ENCODE data around the gene NLGN1. TPM values are rescaled to one million over a fixed set of nuclear protein-coding genes. Genes with fewer than 3 reads are reported as not detected.

NLGN1 gene
- total and polyA plus RNA-seq, 5 donors: 0.48 to 2.2 (median 0.97) TPM

DNA sequence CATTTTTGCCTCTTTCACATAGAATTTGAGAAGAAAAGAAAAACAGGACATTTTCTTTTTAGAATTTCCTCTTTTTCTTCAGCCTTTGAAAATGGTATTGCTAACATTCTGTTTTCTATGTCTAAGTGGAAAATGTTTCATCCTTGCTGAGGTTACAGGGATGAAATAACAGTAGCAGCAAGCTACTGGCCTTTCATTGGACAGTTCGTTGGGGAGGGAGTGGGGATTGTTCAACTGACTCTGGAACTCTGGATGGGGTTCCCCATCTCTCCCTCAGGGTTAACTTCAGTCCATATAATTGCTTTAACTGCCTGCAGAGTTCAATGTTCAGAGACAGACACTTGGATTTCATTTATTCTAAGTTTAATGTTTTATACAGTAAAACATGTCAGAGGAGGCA is 346.0 kb downstream of the NLGN1 start:
- Histone ChIP-seq H3K9me3 (ENCODE audit: control insufficient read depth, low read length) (no peaks in the 10 kb centered on the region), H3K27me3 (ENCODE audit: control insufficient read depth, insufficient read depth) (no peaks in the 10 kb centered on the region), H3K27ac (ENCODE audit: low read length) (no peak overlapping the region), H3K4me1 (ENCODE audit: control insufficient read depth, insufficient read depth, low read length) (no peaks in the 10 kb centered on the region), H3K4me3 (ENCODE audit: low read length) (no peak overlapping the region)
- DNase-seq (no peak), ATAC-seq (no peak)
- 61% methylated on average over 1 of the region's 1 CpG for whole genome bisulfite sequencing
- intact Hi-C loops (cut with DNase I): no loop called here

- DNase-seq (no peak), ATAC-seq (no peak)
- H3K9me3 ChIP-seq (ENCODE audit: control insufficient read depth, low read length): no peaks in the 10 kb centered on the region
- H3K27ac ChIP-seq (ENCODE audit: low read length): no peak overlapping the region
- 64% methylated on average over 3 of the region's 3 CpGs for WGBS
- intact Hi-C loops (cut with DNase I): no loop called here
- H3K27me3 ChIP-seq (ENCODE audit: control insufficient read depth, insufficient read depth): no peaks in the 10 kb centered on the region
- no peaks in the 10 kb centered on the region for H3K4me1 ChIP-seq (ENCODE audit: control insufficient read depth, insufficient read depth, low read length)
- H3K4me3 ChIP-seq (ENCODE audit: low read length): no peak overlapping the region
Observed at GRCh38 chr3:173744479-173744878, 346.9 kb downstream of the NLGN1 start.

DNA sequence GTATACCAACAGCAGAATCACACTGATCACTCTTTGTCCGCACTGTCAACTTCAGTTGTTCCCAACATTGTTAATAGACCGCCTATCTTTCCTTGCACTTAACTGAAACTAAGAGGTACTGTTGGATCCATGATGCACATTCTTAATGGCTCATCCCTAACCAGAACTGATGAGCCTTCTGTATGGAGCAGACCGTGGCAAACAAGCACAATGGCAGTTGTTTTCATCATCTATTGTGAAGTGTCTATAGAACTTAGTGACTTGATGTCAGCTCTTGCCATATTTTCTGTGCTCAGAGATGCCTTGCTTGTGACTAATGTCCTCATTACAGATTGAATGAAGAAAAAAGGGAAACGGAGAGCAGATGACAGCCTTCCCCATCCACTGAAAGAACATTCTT is 347.4 kb downstream of the NLGN1 start:
- no peak for DNase-seq
- WGBS: 85% methylated on average over 4 of the region's 4 CpGs
- Histone ChIP-seq H3K9me3 (ENCODE audit: control insufficient read depth, low read length) (no peaks in the 10 kb centered on the region), H3K4me1 (ENCODE audit: control insufficient read depth, insufficient read depth, low read length) (no peaks in the 10 kb centered on the region), H3K27ac (ENCODE audit: low read length) (no peak overlapping the region), H3K4me3 (ENCODE audit: low read length) (no peak overlapping the region), H3K27me3 (ENCODE audit: control insufficient read depth, insufficient read depth) (no peaks in the 10 kb centered on the region)
- ATAC-seq: no peak
- intact Hi-C loops (cut with DNase I): no loop called here

- DNase-seq: no peak
- Histone ChIP-seq H3K9me3 (ENCODE audit: control insufficient read depth, low read length) (no peaks in the 10 kb centered on the region), H3K27me3 (ENCODE audit: control insufficient read depth, insufficient read depth) (no peaks in the 10 kb centered on the region), H3K27ac (ENCODE audit: low read length) (no peak overlapping the region), H3K4me1 (ENCODE audit: control insufficient read depth, insufficient read depth, low read length) (no peaks in the 10 kb centered on the region), H3K4me3 (ENCODE audit: low read length) (no peak overlapping the region)
- no peak for ATAC-seq
- WGBS: 71% methylated on average over 4 of the region's 4 CpGs
- intact Hi-C loops (cut with DNase I): no loop called here
Observed at GRCh38 chr3:173745952-173746682, 348.6 kb downstream of the NLGN1 start.

GRCh38 chr3:173747427-173747826 is 349.9 kb downstream of the NLGN1 start:
- intact Hi-C loops (cut with DNase I): no loop called here
- Histone ChIP-seq H3K27ac (ENCODE audit: low read length) (no peak overlapping the region), H3K9me3 (ENCODE audit: control insufficient read depth, low read length) (no peaks in the 10 kb centered on the region), H3K27me3 (ENCODE audit: control insufficient read depth, insufficient read depth) (no peaks in the 10 kb centered on the region), H3K4me3 (ENCODE audit: low read length) (no peak overlapping the region), H3K4me1 (ENCODE audit: control insufficient read depth, insufficient read depth, low read length) (no peaks in the 10 kb centered on the region)
- ATAC-seq: no peak
- 88% methylated on average over 3 of the region's 3 CpGs for WGBS
- DNase-seq: no peak

GRCh38 chr3:173748105-173748504 is 350.6 kb downstream of the NLGN1 start:
- ATAC-seq: no peak
- WGBS: 87% methylated on average over 1 of the region's 1 CpG
- Histone ChIP-seq H3K27ac (ENCODE audit: low read length) (no peak overlapping the region), H3K4me1 (ENCODE audit: control insufficient read depth, insufficient read depth, low read length) (no peaks in the 10 kb centered on the region), H3K27me3 (ENCODE audit: control insufficient read depth, insufficient read depth) (no peaks in the 10 kb centered on the region), H3K9me3 (ENCODE audit: control insufficient read depth, low read length) (no peaks in the 10 kb centered on the region), H3K4me3 (ENCODE audit: low read length) (no peak overlapping the region)
- no peak for DNase-seq
- intact Hi-C loops (cut with DNase I): no loop called here

GRCh38 chr3:173750095-173750494 is 352.6 kb downstream of the NLGN1 start:
- DNase-seq (no peak), ATAC-seq (no peak)
- Histone ChIP-seq H3K4me1 (ENCODE audit: control insufficient read depth, insufficient read depth, low read length) (no peaks in the 10 kb centered on the region), H3K9me3 (ENCODE audit: control insufficient read depth, low read length) (no peaks in the 10 kb centered on the region), H3K27me3 (ENCODE audit: control insufficient read depth, insufficient read depth) (no peaks in the 10 kb centered on the region), H3K27ac (ENCODE audit: low read length) (no peak overlapping the region), H3K4me3 (ENCODE audit: low read length) (no peak overlapping the region)
- intact Hi-C loops (cut with DNase I): no loop called here
- WGBS: 32% methylated on average over 2 of the region's 2 CpGs

DNA sequence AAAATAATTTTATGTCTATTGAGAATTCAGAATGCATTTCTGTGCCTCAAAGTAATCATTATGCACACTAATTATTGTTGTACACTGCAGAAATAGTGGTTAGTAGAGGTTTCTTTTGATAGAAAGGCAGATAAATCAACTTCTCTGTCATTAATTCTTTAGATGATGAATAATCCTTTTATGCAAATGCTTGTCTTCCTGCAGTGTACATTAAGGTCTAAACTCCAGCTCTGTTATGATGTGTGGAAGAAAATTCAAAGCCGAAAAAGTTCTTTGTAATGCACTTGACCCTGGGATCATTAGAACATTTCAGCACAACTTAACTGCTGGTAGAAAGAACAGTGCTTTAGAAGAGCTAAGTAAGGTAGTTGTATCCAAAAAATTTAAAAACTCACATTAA is 353.0 kb downstream of the NLGN1 start:
- Histone ChIP-seq H3K4me3 (ENCODE audit: low read length) (no peak overlapping the region), H3K9me3 (ENCODE audit: control insufficient read depth, low read length) (no peaks in the 10 kb centered on the region), H3K27ac (ENCODE audit: low read length) (no peak overlapping the region), H3K4me1 (ENCODE audit: control insufficient read depth, insufficient read depth, low read length) (no peaks in the 10 kb centered on the region), H3K27me3 (ENCODE audit: control insufficient read depth, insufficient read depth) (no peaks in the 10 kb centered on the region)
- no peak for DNase-seq
- intact Hi-C loops (cut with DNase I): no loop called here
- ATAC-seq: no peak
- 89% methylated on average over 1 of the region's 1 CpG for WGBS

- intact Hi-C loops (cut with DNase I): no loop called here
- Histone ChIP-seq H3K4me1 (ENCODE audit: control insufficient read depth, insufficient read depth, low read length) (no peaks in the 10 kb centered on the region), H3K27ac (ENCODE audit: low read length) (no peak overlapping the region), H3K27me3 (ENCODE audit: control insufficient read depth, insufficient read depth) (no peaks in the 10 kb centered on the region), H3K9me3 (ENCODE audit: control insufficient read depth, low read length) (no peaks in the 10 kb centered on the region), H3K4me3 (ENCODE audit: low read length) (no peak overlapping the region)
- no peak for DNase-seq
- no peak for ATAC-seq
Observed at GRCh38 chr3:173753593-173753992, 356.0 kb downstream of the NLGN1 start.

DNA sequence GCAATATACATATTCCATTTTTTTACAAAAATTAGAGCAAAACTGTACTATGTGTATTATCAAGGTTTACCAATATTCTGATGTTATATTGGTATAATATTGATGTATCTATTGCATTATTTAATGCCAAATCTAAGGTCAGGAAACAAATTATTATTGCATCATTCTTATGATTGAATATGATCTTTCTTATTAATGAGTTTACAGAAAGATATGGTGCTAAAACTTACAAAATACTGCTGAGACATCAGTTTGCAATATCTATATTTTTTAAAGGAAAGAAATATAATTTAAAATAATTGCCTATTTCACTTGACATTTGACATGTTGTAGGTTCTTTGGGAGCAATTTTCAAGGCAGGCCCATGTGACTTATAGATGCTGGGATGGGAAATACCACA is 357.6 kb downstream of the NLGN1 start:
- intact Hi-C loops (cut with DNase I): no loop called here
- Histone ChIP-seq H3K4me3 (ENCODE audit: low read length) (no peak overlapping the region), H3K9me3 (ENCODE audit: control insufficient read depth, low read length) (no peaks in the 10 kb centered on the region), H3K27ac (ENCODE audit: low read length) (no peak overlapping the region), H3K4me1 (ENCODE audit: control insufficient read depth, insufficient read depth, low read length) (no peaks in the 10 kb centered on the region), H3K27me3 (ENCODE audit: control insufficient read depth, insufficient read depth) (no peaks in the 10 kb centered on the region)
- ATAC-seq (no peak), DNase-seq (no peak)

- H3K4me3 ChIP-seq (ENCODE audit: low read length): no peak overlapping the region
- no peak overlapping the region for H3K27ac ChIP-seq (ENCODE audit: low read length)
- no peaks in the 10 kb centered on the region for H3K4me1 ChIP-seq (ENCODE audit: control insufficient read depth, insufficient read depth, low read length)
- H3K27me3 ChIP-seq (ENCODE audit: control insufficient read depth, insufficient read depth): no peaks in the 10 kb centered on the region
- no peaks in the 10 kb centered on the region for H3K9me3 ChIP-seq (ENCODE audit: control insufficient read depth, low read length)
- DNase-seq (no peak), ATAC-seq (no peak)
- 50% methylated on average over 4 of the region's 4 CpGs for WGBS
- intact Hi-C loops (cut with DNase I): no loop called here
Observed at GRCh38 chr3:173761161-173761560, 363.6 kb downstream of the NLGN1 start.

DNA sequence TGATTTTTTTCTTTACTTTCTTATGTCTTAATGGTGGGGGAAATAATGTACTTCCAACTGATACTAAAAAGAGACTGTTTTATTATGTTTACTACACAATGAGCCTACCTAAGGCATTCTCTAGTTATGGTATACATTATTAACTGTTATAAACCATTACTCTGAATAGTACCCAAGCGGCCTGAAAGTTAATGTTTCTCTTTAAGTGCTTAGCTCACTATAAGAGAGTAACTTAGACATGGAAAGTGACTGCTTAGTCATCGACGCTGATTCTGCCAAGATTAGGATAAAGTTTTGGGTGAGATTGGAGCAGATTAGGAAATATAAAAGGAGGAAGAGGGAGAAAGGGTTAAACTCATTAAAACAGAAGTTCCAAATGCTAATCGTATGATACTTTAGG is 365.0 kb downstream of the NLGN1 start:
- H3K4me1 ChIP-seq (ENCODE audit: control insufficient read depth, insufficient read depth, low read length): no peaks in the 10 kb centered on the region
- WGBS: 78% methylated on average over 4 of the region's 4 CpGs

More for the DNA sequence above, 365.0 kb downstream of the NLGN1 start:
- ATAC-seq (no peak), DNase-seq (no peak)
- intact Hi-C loops (cut with DNase I): no loop called here
- Histone ChIP-seq H3K27ac (ENCODE audit: low read length) (no peak overlapping the region), H3K4me3 (ENCODE audit: low read length) (no peak overlapping the region), H3K9me3 (ENCODE audit: control insufficient read depth, low read length) (no peaks in the 10 kb centered on the region), H3K27me3 (ENCODE audit: control insufficient read depth, insufficient read depth) (no peaks in the 10 kb centered on the region)

All from right cardiac atrium (tissue), 5 donors.